Urinary bladder (tissue), 4 donors: ENCODE measurements around the gene VGLL4. TPM values are rescaled to one million over a fixed set of nuclear protein-coding genes. Genes with fewer than 3 reads are reported as not detected.

ENCODE experiments used
- DNase-seq: peaks from one replicate; pipeline ENCODE4 v3.0.0-alpha.2; 2015; ENCODE audit errors: extremely low spot score
- H3K27ac ChIP-seq: one replicate; pipeline ENCODE4 v1.5.1; 2013; ENCODE audit warnings: low read depth, mild to moderate bottlenecking, moderate library complexity
- H3K36me3 ChIP-seq: one replicate; pipeline ENCODE4 v1.6.1; 2013; ENCODE audit warnings: mild to moderate bottlenecking, moderate library complexity; ENCODE audit not compliant: insufficient read depth
- H3K4me1 ChIP-seq: one replicate; pipeline ENCODE4 v1.6.1; 2013; ENCODE audit warnings: mild to moderate bottlenecking, moderate library complexity; ENCODE audit not compliant: insufficient read depth
- H3K4me3 ChIP-seq: one replicate; pipeline ENCODE4 v1.5.1; 2013; ENCODE audit warnings: low read depth, low read length
- WGBS: extraction: QIAGEN DNeasy Blood & Tissue Kit; methylation state at CpG from one replicate; pipeline ENCODE4 v1.1.7; 2013; 5-methylcytosine and 5-hydroxymethylcytosine counted together
- polyA plus RNA-seq: library from polyadenylated mRNA; stranded (reverse); fragments of 200-250 nt; gene quantifications from one replicate; pipeline ENCODE4 v1.2.3, GENCODE V29; 2013
- total RNA-seq: library from RNA; depleted of rRNA; stranded (reverse); fragments of >200 nt; gene quantifications from one replicate; pipeline ENCODE4 v1.2.3, GENCODE V29; 2014
- donor health status: healthy with polysubstance abuse.
- donor health status: healthy.

VGLL4 gene
- total and polyA plus RNA-seq, 2 donors, result 42.3 to 77.1 TPM

- Histone ChIP-seq H3K4me1 (no peaks in the 10 kb centered on the region), H3K4me3 (no peak overlapping the region), H3K27ac (no peak overlapping the region), H3K36me3 (no peaks in the 10 kb centered on the region)
- 83% methylated on average over 16 of the region's 16 CpGs for WGBS
- no peak for DNase-seq
Observed at GRCh38 chr3:11541321-11542303, 102.1 kb downstream of the VGLL4 start.

DNA sequence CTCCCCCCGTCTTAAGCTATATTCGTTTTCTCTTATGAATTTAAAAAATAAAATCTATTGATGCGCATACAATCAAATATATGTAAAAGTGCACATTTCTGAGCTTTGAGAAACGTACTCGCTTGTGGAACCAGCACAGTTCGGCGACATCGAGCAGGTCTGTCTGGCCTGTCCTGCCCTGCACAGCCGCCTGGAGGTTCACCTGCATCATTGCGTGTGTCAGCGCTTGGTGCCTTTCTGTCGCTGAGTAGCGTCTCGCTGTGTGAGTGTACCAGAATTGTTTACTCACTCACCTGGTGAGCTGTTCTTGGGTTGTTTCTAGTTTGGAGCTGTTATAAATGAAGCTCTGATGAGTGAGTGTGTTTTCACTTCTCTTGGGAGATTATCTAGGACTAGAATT, 104.0 kb downstream of the VGLL4 start:
- 93% methylated on average over 14 of the region's 14 CpGs for WGBS
- DNase-seq, result no peak
- Histone ChIP-seq H3K36me3 (no peaks in the 10 kb centered on the region), H3K4me3 (no peak overlapping the region), H3K4me1 (no peaks in the 10 kb centered on the region), H3K27ac (no peak overlapping the region)

GRCh38 chr3:11539218-11539617, 104.5 kb downstream of the VGLL4 start:
- no peak for DNase-seq
- Histone ChIP-seq H3K27ac (no peak overlapping the region), H3K36me3 (no peaks in the 10 kb centered on the region), H3K4me3 (no peak overlapping the region), H3K4me1 (no peaks in the 10 kb centered on the region)
- 93% methylated on average over 5 of the region's 5 CpGs for WGBS

- WGBS, result 98% methylated on average over 3 of the region's 3 CpGs
- DNase-seq, result no peak
- H3K36me3 ChIP-seq, result no peaks in the 10 kb centered on the region
- no peak overlapping the region for H3K27ac ChIP-seq
- H3K4me3 ChIP-seq, result no peak overlapping the region
- no peaks in the 10 kb centered on the region for H3K4me1 ChIP-seq
Observed at GRCh38 chr3:11538581-11538980, 105.1 kb downstream of the VGLL4 start.

DNA sequence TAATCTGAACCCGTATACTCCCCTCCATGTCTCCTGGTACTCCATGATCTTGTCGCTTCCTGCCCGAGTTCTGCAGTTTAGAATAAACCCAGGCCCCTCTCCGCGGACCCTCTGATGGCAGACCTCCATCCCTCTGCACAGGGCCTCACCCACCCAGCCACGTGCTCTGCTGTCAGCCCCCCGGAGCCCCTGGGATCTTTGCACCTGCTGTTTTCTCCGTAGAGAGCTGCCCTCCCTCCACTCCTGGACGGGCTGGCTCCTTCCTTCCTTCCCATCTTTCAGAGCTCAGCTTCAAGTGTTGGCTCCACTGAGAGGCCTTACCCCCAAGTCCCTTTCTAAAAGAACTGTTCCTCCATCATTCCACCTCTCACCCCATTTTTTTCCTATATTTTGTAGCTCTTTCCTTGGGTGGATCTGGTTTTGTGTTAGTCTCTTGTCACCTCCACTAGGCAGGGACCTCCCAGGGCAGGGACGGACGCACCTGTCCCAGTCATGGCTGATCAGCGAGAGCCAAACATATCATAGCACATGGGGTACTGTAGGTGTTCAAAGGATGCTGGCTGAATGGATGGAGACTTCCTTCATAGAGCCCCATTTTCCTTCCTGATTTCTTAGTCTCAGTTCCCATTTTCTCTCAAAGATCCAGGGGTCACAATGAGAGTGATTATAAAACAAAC, 106.6 kb downstream of the VGLL4 start:
- Histone ChIP-seq H3K4me3 (no peak overlapping the region), H3K27ac (no peak overlapping the region), H3K36me3 (no peaks in the 10 kb centered on the region), H3K4me1 (no peaks in the 10 kb centered on the region)
- whole genome bisulfite sequencing, result 93% methylated on average over 12 of the region's 12 CpGs
- DNase-seq, result no peak

DNA sequence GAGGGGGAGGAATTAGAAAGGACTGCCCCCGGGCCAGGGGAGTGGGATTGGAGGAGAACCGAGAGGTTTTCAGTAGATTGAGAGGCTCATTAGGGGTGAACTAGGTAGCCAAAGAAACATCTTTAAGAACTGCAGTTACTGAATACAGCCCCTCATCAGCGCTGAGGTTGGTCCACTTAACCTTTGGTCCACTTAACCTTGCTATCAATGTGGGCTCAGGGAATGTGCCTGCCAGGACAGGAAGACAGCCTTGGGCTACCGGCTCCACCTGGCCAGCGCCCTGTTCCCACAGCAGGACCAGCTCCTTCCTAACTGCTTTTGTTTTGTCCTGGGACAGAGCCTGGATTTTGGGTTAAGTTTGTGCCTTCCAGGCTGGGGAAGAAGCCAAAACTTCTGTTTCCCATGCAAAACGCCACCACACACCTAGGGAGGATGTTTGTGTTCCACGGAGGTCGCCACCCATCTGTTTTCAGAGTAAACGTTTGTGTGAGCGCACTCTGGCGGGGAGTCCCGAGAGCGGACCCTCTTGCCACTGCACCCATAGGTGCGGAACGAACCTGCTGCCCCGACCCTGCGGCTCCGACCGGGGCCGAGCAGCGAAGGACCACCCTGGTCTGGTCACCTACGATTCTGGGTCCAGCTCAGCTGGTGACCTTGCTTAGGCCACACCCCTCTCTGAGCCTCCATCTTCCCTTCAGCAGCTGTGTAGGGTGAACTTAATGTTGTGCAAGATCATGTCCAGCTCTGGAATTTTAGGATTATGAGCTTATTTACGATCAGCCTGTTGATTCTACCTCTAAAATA, 107.4 kb downstream of the VGLL4 start:
- DNase-seq, result no peak
- H3K4me3 ChIP-seq, result no peak overlapping the region
- no peaks in the 10 kb centered on the region for H3K4me1 ChIP-seq
- H3K27ac ChIP-seq, result no peak overlapping the region
- H3K36me3 ChIP-seq, result no peaks in the 10 kb centered on the region
- WGBS, result 92% methylated on average over 23 of the region's 23 CpGs

GRCh38 chr3:11535243-11535960, 108.3 kb downstream of the VGLL4 start:
- H3K4me3 ChIP-seq, result no peak overlapping the region
- WGBS, result 99% methylated on average over 13 of the region's 13 CpGs
- no peaks in the 10 kb centered on the region for H3K4me1 ChIP-seq
- no peak overlapping the region for H3K27ac ChIP-seq
- H3K36me3 ChIP-seq, result no peaks in the 10 kb centered on the region
- DNase-seq, result no peak

- no peaks in the 10 kb centered on the region for H3K4me1 ChIP-seq
- H3K27ac ChIP-seq, result no peak overlapping the region
- no peak overlapping the region for H3K4me3 ChIP-seq
- DNase-seq, result no peak
- H3K36me3 ChIP-seq, result no peaks in the 10 kb centered on the region
- WGBS, result over 99% methylated on average over 7 of the region's 7 CpGs
Observed at GRCh38 chr3:11534793-11535101, 109.0 kb downstream of the VGLL4 start.

GRCh38 chr3:11534011-11534792, 109.5 kb downstream of the VGLL4 start:
- 95% methylated on average over 21 of the region's 21 CpGs for WGBS
- Histone ChIP-seq H3K4me1 (no peaks in the 10 kb centered on the region), H3K36me3 (no peaks in the 10 kb centered on the region), H3K27ac (no peak overlapping the region), H3K4me3 (no peak overlapping the region)
- DNase-seq, result no peak

GRCh38 chr3:11532931-11533391, 110.8 kb downstream of the VGLL4 start:
- H3K4me3 ChIP-seq, result no peak overlapping the region
- 82% methylated on average over 9 of the region's 9 CpGs for WGBS
- no peak for DNase-seq
- H3K27ac ChIP-seq, result no peak overlapping the region
- no peaks in the 10 kb centered on the region for H3K36me3 ChIP-seq
- H3K4me1 ChIP-seq, result no peaks in the 10 kb centered on the region

DNA sequence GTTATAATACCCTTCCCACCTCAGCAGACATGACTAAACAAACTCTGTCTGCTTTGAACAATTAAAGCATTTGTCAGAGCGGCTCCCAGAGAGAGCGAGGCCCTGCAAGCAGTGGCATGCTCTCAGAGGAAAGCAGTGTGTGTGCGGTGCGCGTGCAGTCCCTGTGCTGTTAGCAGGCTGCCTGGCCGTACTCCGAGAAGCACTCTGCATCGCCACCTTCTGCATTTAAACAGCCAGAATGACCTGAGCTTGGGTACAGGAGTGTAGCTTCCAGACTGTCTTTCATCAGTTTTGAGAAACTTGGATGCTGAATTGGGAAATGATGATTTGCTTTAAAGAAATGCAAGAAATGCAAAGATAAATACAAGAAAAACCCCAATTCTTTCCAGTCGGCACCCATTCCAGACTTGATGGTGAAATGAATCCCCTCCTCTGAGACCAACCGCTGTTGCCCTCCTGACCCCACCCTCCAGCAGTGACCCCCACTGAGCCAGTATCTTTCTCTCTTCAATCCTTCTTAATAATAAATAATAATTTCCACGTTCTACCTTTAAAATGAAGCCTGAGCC, 113.5 kb downstream of the VGLL4 start:
- Histone ChIP-seq H3K4me3 (no peak overlapping the region), H3K27ac (no peak overlapping the region), H3K36me3 (no peaks in the 10 kb centered on the region), H3K4me1 (no peaks in the 10 kb centered on the region)
- WGBS, result 31% methylated on average over 11 of the region's 11 CpGs
- peak; percentile 58 for DNase-seq

GRCh38 chr3:11529281-11529680, 114.4 kb downstream of the VGLL4 start:
- no peaks in the 10 kb centered on the region for H3K4me1 ChIP-seq
- no peak overlapping the region for H3K4me3 ChIP-seq
- H3K36me3 ChIP-seq, result no peaks in the 10 kb centered on the region
- no peak for DNase-seq
- H3K27ac ChIP-seq, result no peak overlapping the region
- 70% methylated on average over 4 of the region's 4 CpGs for WGBS
